ENCODE measurements around the gene MAP3K6.

DNA sequence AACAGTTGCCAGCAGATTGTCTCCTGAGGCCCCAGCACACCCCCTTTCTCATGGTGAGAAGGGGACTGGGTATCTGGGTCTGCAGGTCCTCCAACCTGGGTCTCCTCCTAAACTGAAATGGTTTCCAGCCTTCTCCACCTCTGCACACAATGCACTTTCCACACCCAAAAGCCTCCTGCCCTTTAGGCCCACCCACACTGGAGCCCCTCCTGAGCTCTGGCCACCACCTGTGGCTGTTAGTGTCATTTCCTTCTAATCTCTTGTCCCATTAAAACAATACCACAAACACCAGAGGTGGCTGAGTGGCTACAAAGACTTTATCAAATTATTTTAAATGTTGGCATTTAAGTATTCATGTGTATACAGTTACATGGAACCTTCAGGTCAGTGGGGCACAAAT lies 37.2 kb upstream of the MAP3K6 start:
- TF ChIP-seq, protein P1, sequence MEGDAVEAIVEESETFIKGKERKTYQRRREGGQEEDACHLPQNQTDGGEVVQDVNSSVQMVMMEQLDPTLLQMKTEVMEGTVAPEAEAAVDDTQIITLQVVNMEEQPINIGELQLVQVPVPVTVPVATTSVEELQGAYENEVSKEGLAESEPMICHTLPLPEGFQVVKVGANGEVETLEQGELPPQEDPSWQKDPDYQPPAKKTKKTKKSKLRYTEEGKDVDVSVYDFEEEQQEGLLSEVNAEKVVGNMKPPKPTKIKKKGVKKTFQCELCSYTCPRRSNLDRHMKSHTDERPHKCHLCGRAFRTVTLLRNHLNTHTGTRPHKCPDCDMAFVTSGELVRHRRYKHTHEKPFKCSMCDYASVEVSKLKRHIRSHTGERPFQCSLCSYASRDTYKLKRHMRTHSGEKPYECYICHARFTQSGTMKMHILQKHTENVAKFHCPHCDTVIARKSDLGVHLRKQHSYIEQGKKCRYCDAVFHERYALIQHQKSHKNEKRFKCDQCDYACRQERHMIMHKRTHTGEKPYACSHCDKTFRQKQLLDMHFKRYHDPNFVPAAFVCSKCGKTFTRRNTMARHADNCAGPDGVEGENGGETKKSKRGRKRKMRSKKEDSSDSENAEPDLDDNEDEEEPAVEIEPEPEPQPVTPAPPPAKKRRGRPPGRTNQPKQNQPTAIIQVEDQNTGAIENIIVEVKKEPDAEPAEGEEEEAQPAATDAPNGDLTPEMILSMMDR (IDR thresholded peaks at IDR 0.05): no peak
- no peak for TF ChIP-seq POLR2A (IDR thresholded peaks at IDR 0.05)
